ENCODE data around the gene OGFOD3. TPM values are rescaled to one million over a fixed set of nuclear protein-coding genes. Genes with fewer than 3 reads are reported as not detected.

The OGFOD3 gene
- total RNA-seq, 2 donors from 2014 or later, result 24.9 to 27.4 TPM

- ATAC-seq (ENCODE audit: insufficient number of reproducible peaks, low FRiP score, low read depth) (no peak), DNase-seq (ENCODE audit: low spot score) (no peak)
- Histone ChIP-seq H3K27ac (no peak overlapping the region), H3K4me3 (no peak overlapping the region), H3K27me3 (replicated peaks; ENCODE audit: insufficient read depth) (no peaks in the 10 kb centered on the region), H3K36me3 (no peaks in the 10 kb centered on the region), H3K9me3 (no peaks in the 10 kb centered on the region), H3K4me1 (ENCODE audit: control insufficient read depth in 1 of 2, low read depth in 2 of 2) (peaks cover 8 to 14% of the 10 kb centered on the region in 2 donors)
- no peak for TF ChIP-seq CTCF (IDR thresholded peaks at IDR 0.05)
Measured at GRCh38 chr17:82416771-82417170, 1.6 kb downstream of the OGFOD3 start.

- H3K9me3 ChIP-seq, result no peaks in the 10 kb centered on the region
- TF ChIP-seq CTCF (IDR thresholded peaks at IDR 0.05), result no peak
- no peak for DNase-seq (ENCODE audit: low spot score)
- no peaks in the 10 kb centered on the region for H3K27me3 ChIP-seq (replicated peaks; ENCODE audit: insufficient read depth)
- H3K4me1 ChIP-seq (ENCODE audit: control insufficient read depth in 1 of 2, low read depth in 2 of 2), result peaks cover 8 to 14% of the 10 kb centered on the region in 2 donors
- no peaks in the 10 kb centered on the region for H3K36me3 ChIP-seq
- no peak for ATAC-seq (ENCODE audit: insufficient number of reproducible peaks, low FRiP score, low read depth)
- H3K4me3 ChIP-seq, result no peak overlapping the region
- no peak overlapping the region for H3K27ac ChIP-seq
Measured at GRCh38 chr17:82416264-82416663, 2.1 kb downstream of the OGFOD3 start.

GRCh38 chr17:82415786-82416185, 2.6 kb downstream of the OGFOD3 start:
- no peak for TF ChIP-seq CTCF (IDR thresholded peaks at IDR 0.05)

GRCh38 chr17:82415336-82415735, 3.0 kb downstream of the OGFOD3 start:
- no peak for TF ChIP-seq CTCF (IDR thresholded peaks at IDR 0.05)

More at GRCh38 chr17:82415786-82416185, 2.6 kb downstream of the OGFOD3 start:
- Histone ChIP-seq H3K4me1 (ENCODE audit: control insufficient read depth in 1 of 2, low read depth in 2 of 2) (peaks cover 8 to 14% of the 10 kb centered on the region in 2 donors), H3K4me3 (no peak overlapping the region), H3K27me3 (replicated peaks; ENCODE audit: insufficient read depth) (no peaks in the 10 kb centered on the region), H3K36me3 (no peaks in the 10 kb centered on the region), H3K27ac (no peak overlapping the region), H3K9me3 (no peaks in the 10 kb centered on the region)
- ATAC-seq (ENCODE audit: insufficient number of reproducible peaks, low FRiP score, low read depth), result no peak
- no peak for DNase-seq (ENCODE audit: low spot score)

GRCh38 chr17:82414548-82415281, 3.7 kb downstream of the OGFOD3 start:
- Histone ChIP-seq H3K27me3 (replicated peaks; ENCODE audit: insufficient read depth) (no peaks in the 10 kb centered on the region), H3K9me3 (no peaks in the 10 kb centered on the region), H3K27ac (no peak overlapping the region), H3K4me3 (peak overlapping the region; percentile 23), H3K36me3 (no peaks in the 10 kb centered on the region), H3K4me1 (ENCODE audit: control insufficient read depth in 1 of 2, low read depth in 2 of 2) (peaks cover 8 to 14% of the 10 kb centered on the region in 2 donors)
- TF ChIP-seq CTCF (IDR thresholded peaks at IDR 0.05), result peak; percentile 78
- DNase-seq (ENCODE audit: low spot score) (no peak), ATAC-seq (ENCODE audit: insufficient number of reproducible peaks, low FRiP score, low read depth) (no peak)

More at GRCh38 chr17:82415336-82415735, 3.0 kb downstream of the OGFOD3 start:
- Histone ChIP-seq H3K4me1 (ENCODE audit: control insufficient read depth in 1 of 2, low read depth in 2 of 2) (peaks cover 8 to 14% of the 10 kb centered on the region in 2 donors), H3K9me3 (no peaks in the 10 kb centered on the region), H3K36me3 (no peaks in the 10 kb centered on the region), H3K4me3 (no peak overlapping the region), H3K27me3 (replicated peaks; ENCODE audit: insufficient read depth) (no peaks in the 10 kb centered on the region), H3K27ac (no peak overlapping the region)
- DNase-seq (ENCODE audit: low spot score) (no peak), ATAC-seq (ENCODE audit: insufficient number of reproducible peaks, low FRiP score, low read depth) (no peak)

Measured in thoracic aorta (tissue), 2 donors.